ENCODE data around the gene RSF1.

Gene RSF1

GRCh38 chr11:77762426-77762825, 58.1 kb downstream of the RSF1 start:
- Histone ChIP-seq H3K36me3 (replicated peaks; ENCODE audit: low read depth, low read length) (peaks cover 11% of the 10 kb centered on the region), H3K27ac (ENCODE audit: low read length) (no peak overlapping the region), H2AFZ (ENCODE audit: low read depth, low read length) (no peak overlapping the region), H3K4me2 (ENCODE audit: low read length) (no peak overlapping the region), H3K4me1 (ENCODE audit: low read length) (peaks cover 3% of the 10 kb centered on the region), H3K79me2 (ENCODE audit: low read length) (peaks cover 15% of the 10 kb centered on the region), H3K27me3 (ENCODE audit: low read depth, low read length) (no peaks in the 10 kb centered on the region), H4K20me1 (ENCODE audit: insufficient read depth, low read length) (peaks cover 39% of the 10 kb centered on the region), H3K4me3 (ENCODE audit: low read length) (no peak overlapping the region), H3K9ac (ENCODE audit: low read length) (no peak overlapping the region), H3K9me3 (ENCODE audit: insufficient read depth, low read length) (no peaks in the 10 kb centered on the region)
- TF ChIP-seq EZH2phosphoT487 (IDR thresholded peaks at IDR 0.05; ENCODE audit: low read depth) (no peak), CTCF (IDR thresholded peaks at IDR 0.05; ENCODE audit: low read depth, low read length) (no peak)

GRCh38 chr11:77761491-77761890, 59.0 kb downstream of the RSF1 start:
- Histone ChIP-seq H3K27ac (ENCODE audit: low read length) (no peak overlapping the region), H3K4me3 (ENCODE audit: low read length) (no peak overlapping the region), H3K79me2 (ENCODE audit: low read length) (peaks cover 8% of the 10 kb centered on the region; the same call in 1 of the 2 replicates), H3K9me3 (ENCODE audit: insufficient read depth, low read length) (no peaks in the 10 kb centered on the region), H3K9ac (ENCODE audit: low read length) (no peak overlapping the region), H3K36me3 (replicated peaks; ENCODE audit: low read depth, low read length) (peaks cover 11% of the 10 kb centered on the region), H4K20me1 (ENCODE audit: insufficient read depth, low read length) (peaks cover 29% of the 10 kb centered on the region), H3K4me1 (ENCODE audit: low read length) (peaks cover 3% of the 10 kb centered on the region), H3K4me2 (ENCODE audit: low read length) (no peak overlapping the region), H2AFZ (ENCODE audit: low read depth, low read length) (no peak overlapping the region), H3K27me3 (ENCODE audit: low read depth, low read length) (no peaks in the 10 kb centered on the region)
- no peak for TF ChIP-seq CTCF (IDR thresholded peaks at IDR 0.05; ENCODE audit: low read depth, low read length)

GRCh38 chr11:77758331-77758730, 62.2 kb downstream of the RSF1 start:
- H2AFZ ChIP-seq (ENCODE audit: low read depth, low read length) = no peak overlapping the region
- H3K4me3 ChIP-seq (ENCODE audit: low read length) = no peak overlapping the region
- peaks cover 9% of the 10 kb centered on the region for H3K36me3 ChIP-seq (replicated peaks; ENCODE audit: low read depth, low read length)
- 0 out of 2 replicates have a peak, but pooled peaks cover 11% of the 10 kb centered on the region for H4K20me1 ChIP-seq (ENCODE audit: insufficient read depth, low read length)
- H3K9ac ChIP-seq (ENCODE audit: low read length) = no peak overlapping the region
- TF ChIP-seq CTCF (IDR thresholded peaks at IDR 0.05; ENCODE audit: low read depth, low read length) = no peak
- TF ChIP-seq EZH2phosphoT487 (IDR thresholded peaks at IDR 0.05; ENCODE audit: low read depth) = no peak
- H3K4me2 ChIP-seq (ENCODE audit: low read length) = no peak overlapping the region
- H3K27me3 ChIP-seq (ENCODE audit: low read depth, low read length) = no peaks in the 10 kb centered on the region
- H3K27ac ChIP-seq (ENCODE audit: low read length) = no peak overlapping the region
- no peaks in the 10 kb centered on the region for H3K9me3 ChIP-seq (ENCODE audit: insufficient read depth, low read length)
- no peaks in the 10 kb centered on the region for H3K4me1 ChIP-seq (ENCODE audit: low read length)
- peaks cover 7% of the 10 kb centered on the region; the same call in 1 of the 2 replicates for H3K79me2 ChIP-seq (ENCODE audit: low read length)

GRCh38 chr11:77753230-77753629, 67.3 kb downstream of the RSF1 start:
- no peak overlapping the region for H3K9ac ChIP-seq (ENCODE audit: low read length)
- TF ChIP-seq EZH2phosphoT487 (IDR thresholded peaks at IDR 0.05; ENCODE audit: low read depth) = no peak
- no peak for TF ChIP-seq CTCF (IDR thresholded peaks at IDR 0.05; ENCODE audit: low read depth, low read length)
- H3K4me1 ChIP-seq (ENCODE audit: low read length) = no peaks in the 10 kb centered on the region
- no peak overlapping the region for H2AFZ ChIP-seq (ENCODE audit: low read depth, low read length)
- H3K27me3 ChIP-seq (ENCODE audit: low read depth, low read length) = no peaks in the 10 kb centered on the region
- H3K27ac ChIP-seq (ENCODE audit: low read length) = no peak overlapping the region
- no peak overlapping the region for H3K4me3 ChIP-seq (ENCODE audit: low read length)
- H3K79me2 ChIP-seq (ENCODE audit: low read length) = peaks cover 17% of the 10 kb centered on the region; the same call in 1 of the 2 replicates
- H3K9me3 ChIP-seq (ENCODE audit: insufficient read depth, low read length) = no peaks in the 10 kb centered on the region
- peaks cover 7% of the 10 kb centered on the region for H3K36me3 ChIP-seq (replicated peaks; ENCODE audit: low read depth, low read length)
- H4K20me1 ChIP-seq (ENCODE audit: insufficient read depth, low read length) = peaks cover 27% of the 10 kb centered on the region
- no peak overlapping the region for H3K4me2 ChIP-seq (ENCODE audit: low read length)

All from OCI-LY3 (cell line).